Fibroblast of the aortic adventitia (primary cell): ENCODE results near the gene CMTM6. TPM values are rescaled to one million over a fixed set of nuclear protein-coding genes. Genes with fewer than 3 reads are reported as not detected.

Experiments used
- DNase-seq: peaks from one replicate; pipeline ENCODE4 v3.0.0-alpha.2; 2010; ENCODE audit warnings: low read depth
- H3K4me3 ChIP-seq: 2 replicates; pipeline ENCODE4 v1.5.1; 2011; ENCODE audit warnings: low read depth, mild to moderate bottlenecking, control low read depth, low read length, moderate library complexity
- total RNA-seq: library from RNA; depleted of rRNA; stranded (reverse); fragments of >200 nt; gene quantifications from 2 replicates; pipeline ENCODE4 v1.2.3, GENCODE V29; 2012; ENCODE audit warnings: low replicate concordance
- TF ChIP-seq, protein P1 (sequence below): IDR thresholded peaks from 2 replicates; pipeline ENCODE4 v1.5.1; 2011; ENCODE audit warnings: mild to moderate bottlenecking, low read length, control low read depth, inconsistent platforms; ENCODE audit not compliant: insufficient read depth

Gene CMTM6
- total RNA-seq, 1 donor: 81.4 TPM

DNA sequence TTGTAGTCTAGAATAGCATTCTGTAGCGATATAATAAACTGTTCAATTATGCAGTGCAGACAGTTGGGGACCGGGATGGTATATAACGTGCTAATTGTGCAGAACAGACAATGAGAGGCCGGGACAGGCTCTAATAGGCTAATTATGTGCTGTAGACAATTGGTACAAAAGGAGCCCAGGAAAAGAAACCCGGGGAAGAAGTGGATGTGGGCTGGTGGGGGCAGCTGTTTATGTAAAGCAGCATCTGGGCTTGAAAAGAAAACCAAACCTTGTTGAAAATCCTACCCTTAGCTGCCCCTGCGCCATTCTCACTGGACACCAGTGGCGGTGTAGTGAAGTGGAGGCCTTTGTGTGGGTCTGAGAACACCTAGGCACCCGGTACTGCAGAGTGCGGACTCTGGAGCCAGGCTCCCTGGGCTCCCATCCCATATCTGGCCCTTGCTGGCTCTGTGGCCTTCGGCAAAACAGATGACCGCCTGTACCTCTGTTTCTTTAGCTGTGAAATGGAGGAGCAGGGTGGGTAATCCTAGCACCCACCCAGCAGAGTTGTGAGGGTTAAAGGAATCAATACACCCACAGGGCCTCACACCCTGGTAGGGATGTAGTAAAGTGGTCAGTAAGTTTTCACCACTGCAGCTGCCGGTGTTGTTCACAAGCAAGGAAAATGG is 51.5 kb downstream of the CMTM6 start:
- DNase-seq: no peak
- TF ChIP-seq, protein P1, sequence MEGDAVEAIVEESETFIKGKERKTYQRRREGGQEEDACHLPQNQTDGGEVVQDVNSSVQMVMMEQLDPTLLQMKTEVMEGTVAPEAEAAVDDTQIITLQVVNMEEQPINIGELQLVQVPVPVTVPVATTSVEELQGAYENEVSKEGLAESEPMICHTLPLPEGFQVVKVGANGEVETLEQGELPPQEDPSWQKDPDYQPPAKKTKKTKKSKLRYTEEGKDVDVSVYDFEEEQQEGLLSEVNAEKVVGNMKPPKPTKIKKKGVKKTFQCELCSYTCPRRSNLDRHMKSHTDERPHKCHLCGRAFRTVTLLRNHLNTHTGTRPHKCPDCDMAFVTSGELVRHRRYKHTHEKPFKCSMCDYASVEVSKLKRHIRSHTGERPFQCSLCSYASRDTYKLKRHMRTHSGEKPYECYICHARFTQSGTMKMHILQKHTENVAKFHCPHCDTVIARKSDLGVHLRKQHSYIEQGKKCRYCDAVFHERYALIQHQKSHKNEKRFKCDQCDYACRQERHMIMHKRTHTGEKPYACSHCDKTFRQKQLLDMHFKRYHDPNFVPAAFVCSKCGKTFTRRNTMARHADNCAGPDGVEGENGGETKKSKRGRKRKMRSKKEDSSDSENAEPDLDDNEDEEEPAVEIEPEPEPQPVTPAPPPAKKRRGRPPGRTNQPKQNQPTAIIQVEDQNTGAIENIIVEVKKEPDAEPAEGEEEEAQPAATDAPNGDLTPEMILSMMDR: no peak

DNA sequence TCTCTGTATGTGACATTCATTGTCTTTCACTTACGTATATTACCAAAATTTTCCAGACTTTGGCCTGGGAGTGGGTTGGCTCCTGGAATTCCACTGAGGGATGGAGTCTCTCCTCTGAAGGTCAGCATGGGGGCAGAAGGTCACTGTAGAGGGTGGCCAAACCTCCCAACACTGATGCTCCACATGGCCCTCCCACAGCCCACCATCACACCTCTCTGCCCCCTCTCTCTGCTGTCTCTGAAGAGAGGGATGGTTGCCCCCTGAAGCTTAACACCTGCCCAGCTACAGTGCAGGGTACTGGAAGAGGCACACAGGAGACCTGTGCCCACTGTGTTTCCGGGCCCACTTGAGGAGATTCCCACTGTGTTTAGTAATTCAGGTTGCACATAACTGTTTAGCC is 52.2 kb downstream of the CMTM6 start:
- no peak overlapping the region for H3K4me3 ChIP-seq
- DNase-seq: no peak
- TF ChIP-seq, protein P1: no peak

More for the DNA sequence above, 51.5 kb downstream of the CMTM6 start:
- H3K4me3 ChIP-seq: no peak overlapping the region

DNA sequence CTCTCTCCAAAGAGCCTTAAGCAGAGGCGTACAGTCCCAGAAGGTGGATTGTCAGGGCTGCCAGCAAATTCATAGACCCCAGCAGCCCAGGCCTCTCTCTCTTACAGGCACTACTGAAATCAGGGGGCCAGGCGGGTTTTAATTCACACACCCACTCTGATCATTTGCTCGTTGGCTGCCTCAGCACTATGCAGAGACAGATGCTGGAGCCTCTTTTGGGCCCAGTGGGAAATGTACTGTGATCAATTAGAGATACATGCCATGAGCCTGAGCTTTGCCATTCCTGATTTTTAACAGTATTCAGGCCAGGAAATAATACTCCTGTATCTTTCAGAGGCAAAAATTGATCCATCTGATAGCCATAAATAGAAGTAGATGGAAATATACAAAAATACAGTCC is 53.0 kb downstream of the CMTM6 start:
- TF ChIP-seq, protein P1: no peak
- DNase-seq: no peak
- no peak overlapping the region for H3K4me3 ChIP-seq

DNA sequence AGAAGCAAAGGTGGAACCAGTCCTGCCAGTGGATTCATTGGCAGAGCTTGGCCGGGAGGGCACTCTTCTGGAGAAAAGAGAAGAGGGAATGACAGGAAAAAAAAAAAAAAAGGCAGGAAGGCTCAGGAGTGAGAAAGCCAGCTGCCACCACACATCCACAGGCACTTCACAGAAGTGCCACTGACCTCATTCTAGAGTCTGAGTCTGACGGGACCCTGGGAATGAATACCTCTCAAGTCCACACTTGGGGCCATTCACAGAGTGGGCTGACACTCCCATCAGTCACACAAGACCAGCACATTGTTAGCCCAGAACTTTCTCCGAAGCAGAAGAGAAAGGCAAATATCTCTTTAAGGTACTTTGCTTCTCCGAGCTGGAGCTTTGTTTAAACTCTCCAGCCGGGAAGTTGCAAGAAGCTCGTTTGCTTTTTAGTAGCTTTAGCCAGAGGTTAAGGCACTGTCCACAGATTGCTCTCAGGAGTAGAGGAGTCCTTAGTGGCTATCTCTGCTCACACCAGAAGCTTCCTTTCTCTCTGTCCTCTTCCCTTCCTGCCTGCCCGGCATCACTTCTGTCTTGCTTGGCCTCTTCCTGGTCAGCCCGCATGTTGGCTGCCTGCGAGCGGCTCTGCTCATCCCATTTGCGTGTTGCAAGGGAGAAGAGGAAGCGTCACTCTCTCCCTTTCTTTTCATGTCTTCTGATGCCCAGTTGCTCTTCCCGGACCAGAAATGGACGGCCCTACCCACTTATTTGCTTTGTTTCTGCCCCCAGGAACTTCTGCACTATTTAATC is 53.8 kb downstream of the CMTM6 start:
- no peak overlapping the region for H3K4me3 ChIP-seq
- DNase-seq: no peak
- TF ChIP-seq, protein P1: no peak

DNA sequence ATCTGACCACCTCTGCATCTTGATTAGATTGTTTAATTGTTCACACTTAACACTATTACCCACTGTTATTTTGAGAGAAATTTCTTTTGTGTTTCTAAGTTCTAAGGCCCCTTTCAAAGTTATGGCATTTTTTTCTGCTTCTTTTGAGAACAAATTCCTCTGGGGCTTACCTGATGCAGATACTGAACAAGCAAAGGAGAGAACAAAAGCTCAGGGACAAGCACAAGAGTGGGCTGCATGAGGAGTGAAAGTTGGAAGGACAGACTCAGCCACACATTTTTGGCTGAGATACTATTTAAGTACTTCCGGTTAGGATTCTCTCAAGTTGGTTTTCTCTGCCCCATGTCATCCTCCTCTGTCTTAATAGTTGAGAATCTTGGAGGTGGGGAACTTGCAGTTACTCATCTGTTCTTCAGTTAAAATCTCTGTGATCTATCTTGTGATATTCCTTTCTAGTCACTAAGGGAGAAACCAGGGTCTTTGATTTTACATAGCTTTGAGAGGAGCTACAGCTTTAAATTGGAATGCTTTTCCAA is 54.7 kb downstream of the CMTM6 start:
- TF ChIP-seq, protein P1: no peak
- H3K4me3 ChIP-seq: no peak overlapping the region
- DNase-seq: no peak

DNA sequence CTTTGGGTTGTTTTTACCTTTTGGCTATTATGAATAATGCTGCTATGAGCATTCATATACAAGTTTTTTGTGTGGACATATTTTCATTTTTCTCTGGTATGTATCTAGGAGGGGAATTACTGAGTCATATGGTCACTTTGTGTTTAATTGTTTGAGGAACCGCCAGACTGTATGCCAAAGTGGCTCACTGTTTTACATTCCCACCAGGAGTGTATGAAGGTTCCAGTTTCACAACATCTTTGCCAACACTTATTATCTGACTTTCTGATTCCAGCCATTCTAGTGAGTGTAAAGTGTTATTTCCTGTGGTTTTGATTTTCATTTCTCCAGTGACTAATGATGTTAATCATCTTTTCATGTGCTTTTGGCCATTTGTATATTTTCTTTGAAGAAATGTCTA is 59.2 kb downstream of the CMTM6 start:
- DNase-seq: peak; percentile 90
- TF ChIP-seq, protein P1: no peak

More for the DNA sequence above, 59.2 kb downstream of the CMTM6 start:
- H3K4me3 ChIP-seq: no peak overlapping the region
